DND-41 (cell line): Measurements from ENCODE around the gene PSMB8.

Source experiments
- ATAC-seq: fragments of 200-7000 bp; cut with Tn5 transposase; 3 replicates; pipeline ENCODE4 v1.9.1; 2021; ENCODE audit warnings: low read depth; ENCODE audit not compliant: insufficient read depth
- DNase-seq: peaks from one replicate; pipeline ENCODE4 v3.0.0-alpha.2; 2020
- H2AFZ ChIP-seq: 2 replicates; pipeline ENCODE4 v1.6.0; 2012; ENCODE audit warnings: low read depth, low read length
- H3K27ac ChIP-seq: 2 replicates; pipeline ENCODE4 v1.5.1; 2012; ENCODE audit warnings: low read length, inconsistent platforms
- H3K27me3 ChIP-seq: fragments of 200-600 bp; sonication (generic); 2 replicates; pipeline ENCODE4 v1.6.0; 2012; ENCODE audit warnings: low read length, mild to moderate bottlenecking, inconsistent platforms; ENCODE audit not compliant: insufficient read depth, poor library complexity
- H3K36me3 ChIP-seq: 2 replicates; pipeline ENCODE4 v1.5.1; 2012; ENCODE audit warnings: low read length, inconsistent platforms; ENCODE audit not compliant: insufficient read depth
- H3K4me1 ChIP-seq: 2 replicates; pipeline ENCODE4 v1.5.1; 2012; ENCODE audit warnings: mild to moderate bottlenecking, low read length; ENCODE audit not compliant: insufficient read depth
- H3K4me2 ChIP-seq: 2 replicates; pipeline ENCODE4 v1.6.0; 2012; ENCODE audit warnings: mild to moderate bottlenecking, moderate library complexity, low read length, inconsistent platforms; ENCODE audit not compliant: insufficient read depth
- H3K4me3 ChIP-seq, 2 experiments: fragments of 200-600 bp in 1 of 2; shearing (Covaris generic) in 1 of 2; 2 replicates each; pipeline ENCODE4 v1.5.1; 2012 to 2016; ENCODE audit warnings: inconsistent platforms in 2 of 2, low read length in 2 of 2, mild to moderate bottlenecking in 2 of 2, low read depth in 1 of 2, moderate library complexity in 1 of 2
- H3K79me2 ChIP-seq: 2 replicates; pipeline ENCODE4 v1.6.0; 2012; ENCODE audit warnings: low read length, inconsistent platforms; ENCODE audit not compliant: insufficient read depth
- H3K9ac ChIP-seq: 2 replicates; pipeline ENCODE4 v1.6.0; 2012; ENCODE audit warnings: low read depth, mild to moderate bottlenecking, inconsistent platforms, low read length, moderate library complexity
- H3K9me3 ChIP-seq: 2 replicates; pipeline ENCODE4 v1.5.1; 2012; ENCODE audit warnings: low read length, moderate library complexity, mild to moderate bottlenecking, inconsistent platforms; ENCODE audit not compliant: insufficient read depth, severe bottlenecking
- H4K20me1 ChIP-seq: 2 replicates; pipeline ENCODE4 v1.6.0; 2012; ENCODE audit warnings: low read length; ENCODE audit not compliant: insufficient read depth
- CTCF ChIP-seq: IDR thresholded peaks from 2 replicates; pipeline ENCODE4 v1.5.1; 2012; ENCODE audit warnings: borderline replicate concordance, low read length, moderate library complexity, mild to moderate bottlenecking; ENCODE audit not compliant: poor library complexity, severe bottlenecking; ENCODE audit errors: extremely low read depth
- EZH2 ChIP-seq: IDR thresholded peaks from 3 replicates; pipeline ENCODE4 v1.6.1; 2012; ENCODE audit warnings: borderline replicate concordance, low read depth, mild to moderate bottlenecking, moderate library complexity, low read length, inconsistent platforms; ENCODE audit not compliant: severe bottlenecking

PSMB8 gene

GRCh38 chr6:32845384-32845884 lies 1.6 kb upstream of the PSMB8 start:
- H3K9me3 ChIP-seq: no peaks in the 10 kb centered on the region
- DNase-seq (peak; percentile 79), ATAC-seq (peak; percentile 60)
- H3K9ac ChIP-seq: peak overlapping the region; percentile 92
- peak overlapping the region; percentile 99 for H3K27ac ChIP-seq
- peak overlapping the region; percentile 79 for H3K4me2 ChIP-seq
- peaks cover 27% of the 10 kb centered on the region for H3K79me2 ChIP-seq
- H3K4me3 ChIP-seq: peak overlapping the region in 1 of 2 experiments; percentile 94; a peak in 2 of 4 replicates
- peaks cover 48% of the 10 kb centered on the region for H3K4me1 ChIP-seq
- no peak overlapping the region for H2AFZ ChIP-seq
- no peak for TF ChIP-seq EZH2
- no peak for TF ChIP-seq CTCF
- peaks cover 56% of the 10 kb centered on the region for H3K36me3 ChIP-seq
- H4K20me1 ChIP-seq: no peaks in the 10 kb centered on the region
- H3K27me3 ChIP-seq: no peaks in the 10 kb centered on the region

- peak overlapping the region; percentile 90 for H2AFZ ChIP-seq
- no peaks in the 10 kb centered on the region for H3K27me3 ChIP-seq
- TF ChIP-seq EZH2 (no peak), CTCF (no peak)
- no peaks in the 10 kb centered on the region for H4K20me1 ChIP-seq
- peak overlapping the region; percentile 79 for H3K4me2 ChIP-seq
- ATAC-seq: no peak; the same call in 2 of the 3 replicates
- H3K9me3 ChIP-seq: no peaks in the 10 kb centered on the region
- H3K4me3 ChIP-seq: peak overlapping the region; percentile 6 to 94; a peak in 3 of 4 replicates
- H3K36me3 ChIP-seq: peaks cover 56% of the 10 kb centered on the region
- H3K9ac ChIP-seq: peak overlapping the region; percentile 92
- peak overlapping the region; percentile 99 for H3K27ac ChIP-seq
- peaks cover 48% of the 10 kb centered on the region for H3K4me1 ChIP-seq
- no peak for DNase-seq
- peaks cover 27% of the 10 kb centered on the region for H3K79me2 ChIP-seq
Observed at GRCh38 chr6:32844839-32845383, 1.1 kb upstream of the PSMB8 start.

GRCh38 chr6:32843331-32843978 lies 392 bp downstream of the PSMB8 start:
- Histone ChIP-seq H2AFZ (peak overlapping the region; percentile 90), H3K36me3 (peaks cover 51% of the 10 kb centered on the region)
- TF ChIP-seq CTCF: no peak
- no peak for TF ChIP-seq EZH2

More at GRCh38 chr6:32843331-32843978, 392 bp downstream of the PSMB8 start:
- H3K4me3 ChIP-seq: peak overlapping the region; percentile 81 to 94
- H3K27ac ChIP-seq: peak overlapping the region; percentile 99
- H3K9me3 ChIP-seq: no peaks in the 10 kb centered on the region
- no peak for DNase-seq
- peak overlapping the region; percentile 79 for H3K4me2 ChIP-seq
- H3K27me3 ChIP-seq: no peaks in the 10 kb centered on the region
- peaks cover 56% of the 10 kb centered on the region for H3K4me1 ChIP-seq
- no peaks in the 10 kb centered on the region for H4K20me1 ChIP-seq
- H3K9ac ChIP-seq: peak overlapping the region; percentile 92
- peak; percentile 1; the same call in 1 of the 3 replicates for ATAC-seq
- H3K79me2 ChIP-seq: peaks cover 27% of the 10 kb centered on the region
